GOT3 (cell line): Measurements from ENCODE around the gene ATG9B.
"Not testable (repeated sequence)": the region's sequence is repeated elsewhere in the genome, so short reads cannot be mapped to it uniquely, and the experiment has no call there.

Experiments used
- DNase-seq: peaks from one replicate; lab custom pipeline; 2025; ENCODE audit warnings: mixed read lengths; lab: John Stamatoyannopoulos, UW

The ATG9B gene

GRCh38 chr7:151015967-151016366 is 8.3 kb downstream of the ATG9B start:
- no peak for DNase-seq

DNA sequence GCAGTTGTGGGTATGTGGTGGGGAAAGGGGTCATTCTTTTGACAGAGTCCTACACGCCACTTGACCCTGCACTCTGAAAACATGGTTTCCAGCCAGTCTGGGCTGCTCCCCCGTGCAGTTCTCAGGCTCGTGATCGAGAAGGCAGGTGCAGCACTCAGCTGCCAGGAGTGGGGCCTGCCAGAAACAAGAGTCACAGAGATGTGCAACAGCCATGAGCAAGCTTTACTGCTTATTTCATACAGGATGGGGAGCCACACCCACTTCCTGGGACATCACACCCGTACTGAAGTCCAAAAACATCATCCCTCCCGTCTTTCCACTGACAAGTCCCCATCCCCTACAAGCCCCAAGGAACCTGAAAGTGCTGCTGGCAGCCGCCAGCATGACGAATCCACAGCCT is 9.3 kb downstream of the ATG9B start:
- no peak for DNase-seq

- no peak for DNase-seq
Measured at GRCh38 chr7:151013733-151014497, 10.4 kb downstream of the ATG9B start.

DNA sequence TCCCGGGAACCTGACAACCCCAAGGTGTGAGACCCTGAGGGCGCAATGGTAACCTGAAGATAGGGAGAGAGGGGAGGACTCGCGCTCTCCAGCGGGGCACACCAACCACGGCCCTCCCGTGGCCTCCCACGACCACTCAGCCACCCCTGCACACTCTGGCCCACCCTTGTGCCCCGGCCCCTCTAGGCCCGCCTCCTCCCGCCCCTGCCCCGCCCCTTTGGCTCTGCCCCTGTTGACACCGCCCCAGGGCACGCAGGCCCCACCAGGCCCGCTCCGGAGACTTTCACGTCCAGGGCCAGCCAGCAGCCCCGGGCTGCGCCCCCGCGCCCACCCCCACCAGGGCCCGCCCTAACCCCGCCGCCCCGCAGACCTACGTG is 10.9 kb downstream of the ATG9B start:
- DNase-seq: no peak

GRCh38 chr7:151012911-151013347 is 11.4 kb downstream of the ATG9B start:
- no peak for DNase-seq

DNA sequence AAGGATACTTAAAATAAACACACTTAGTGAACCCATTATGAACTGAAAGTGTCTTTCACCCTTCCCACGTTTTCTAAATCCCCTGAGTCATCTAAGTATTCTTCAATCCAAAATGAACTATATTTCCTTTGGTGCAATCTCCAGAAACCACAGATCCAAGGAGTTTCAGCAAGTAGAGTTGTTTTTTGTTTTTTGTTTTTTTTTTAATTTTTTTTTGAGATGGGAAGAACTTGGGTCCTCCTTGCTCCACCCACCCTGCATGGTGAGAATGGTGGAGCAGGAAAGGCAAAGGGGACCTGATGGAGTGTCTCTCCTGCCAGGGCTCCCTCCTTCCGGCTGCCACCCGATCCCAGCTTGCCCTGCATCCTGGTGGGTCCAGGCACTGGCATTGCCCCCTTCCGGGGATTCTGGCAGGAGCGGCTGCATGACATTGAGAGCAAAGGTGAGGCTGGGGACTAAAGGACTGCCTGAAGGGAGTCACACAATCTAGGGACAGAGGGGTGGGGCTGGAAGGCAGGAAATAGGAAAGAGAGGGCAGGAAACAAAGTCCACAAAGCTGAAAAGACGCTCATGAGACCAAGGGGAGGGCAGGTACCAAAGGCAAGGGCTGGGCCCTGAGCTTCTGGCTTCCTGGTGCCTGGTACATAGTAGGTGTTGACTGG is 12.1 kb downstream of the ATG9B start:
- no peak for DNase-seq

DNA sequence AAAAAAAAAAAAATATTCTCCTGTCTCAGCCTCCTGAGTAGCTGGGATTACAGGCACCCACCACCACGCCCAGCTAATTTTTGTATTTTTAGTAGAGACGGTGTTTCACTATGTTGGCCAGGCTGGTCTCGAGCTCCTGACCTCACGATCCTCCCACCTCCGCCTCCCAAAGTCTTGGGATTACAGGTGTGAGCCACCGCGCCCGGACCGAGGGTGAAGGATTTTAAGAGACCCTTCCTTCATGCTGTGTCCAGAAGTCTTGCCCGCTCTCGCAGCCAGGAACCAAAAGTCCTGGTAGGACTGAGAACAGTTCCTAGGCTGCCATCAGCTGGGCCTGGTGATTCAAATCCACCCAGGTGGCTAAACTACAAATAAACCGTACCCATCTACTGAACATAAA is 12.7 kb downstream of the ATG9B start:
- DNase-seq: not testable (repeated sequence)

DNA sequence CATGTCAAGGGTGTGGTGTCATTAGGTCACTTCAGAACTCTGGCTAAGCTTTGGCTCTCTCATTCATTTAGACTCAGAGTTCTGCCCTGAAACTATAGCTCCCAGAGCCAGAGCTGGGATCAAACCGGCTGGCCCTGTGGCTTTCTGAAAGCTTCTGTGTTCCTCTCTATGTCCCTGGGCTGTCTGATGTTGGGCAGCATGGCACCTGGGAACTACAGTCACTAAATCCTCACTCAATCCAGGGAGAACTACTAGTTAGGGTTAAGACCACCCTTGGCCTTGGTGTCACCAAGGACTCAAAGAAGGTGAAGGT is 13.2 kb downstream of the ATG9B start:
- no peak for DNase-seq

DNA sequence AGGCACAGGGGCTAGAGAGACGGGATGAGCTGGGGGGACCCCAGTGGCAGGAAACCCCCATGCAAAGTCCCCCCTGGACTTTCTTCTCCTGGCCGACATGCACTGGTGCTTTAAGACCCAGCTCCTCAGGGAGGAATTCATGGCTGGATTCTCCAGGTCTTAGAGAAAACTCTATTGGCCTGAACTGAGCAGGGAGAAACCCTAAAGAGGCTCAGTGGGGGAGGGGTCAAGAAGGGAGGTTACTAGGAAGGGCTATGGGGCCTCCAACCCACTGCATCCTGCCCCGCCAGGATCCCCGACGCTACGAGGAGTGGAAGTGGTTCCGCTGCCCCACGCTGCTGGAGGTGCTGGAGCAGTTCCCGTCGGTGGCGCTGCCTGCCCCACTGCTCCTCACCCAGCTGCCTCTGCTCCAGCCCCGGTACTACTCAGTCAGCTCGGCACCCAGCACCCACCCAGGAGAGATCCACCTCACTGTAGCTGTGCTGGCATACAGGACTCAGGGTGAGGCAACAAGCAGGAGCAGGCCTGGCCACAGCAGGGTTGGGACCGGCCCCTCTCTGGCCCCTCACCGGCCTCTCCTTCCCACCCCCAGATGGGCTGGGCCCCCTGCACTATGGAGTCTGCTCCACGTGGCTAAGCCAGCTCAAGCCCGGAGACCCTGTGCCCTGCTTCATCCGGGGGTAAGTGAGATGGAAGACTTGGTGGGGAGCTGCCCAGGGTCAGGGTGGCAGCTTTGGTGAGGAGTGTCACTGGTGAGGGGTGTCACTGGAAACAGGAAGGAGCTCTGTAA is 13.8 kb downstream of the ATG9B start:
- no peak for DNase-seq

GRCh38 chr7:151010037-151010306 is 14.3 kb downstream of the ATG9B start:
- no peak for DNase-seq

DNA sequence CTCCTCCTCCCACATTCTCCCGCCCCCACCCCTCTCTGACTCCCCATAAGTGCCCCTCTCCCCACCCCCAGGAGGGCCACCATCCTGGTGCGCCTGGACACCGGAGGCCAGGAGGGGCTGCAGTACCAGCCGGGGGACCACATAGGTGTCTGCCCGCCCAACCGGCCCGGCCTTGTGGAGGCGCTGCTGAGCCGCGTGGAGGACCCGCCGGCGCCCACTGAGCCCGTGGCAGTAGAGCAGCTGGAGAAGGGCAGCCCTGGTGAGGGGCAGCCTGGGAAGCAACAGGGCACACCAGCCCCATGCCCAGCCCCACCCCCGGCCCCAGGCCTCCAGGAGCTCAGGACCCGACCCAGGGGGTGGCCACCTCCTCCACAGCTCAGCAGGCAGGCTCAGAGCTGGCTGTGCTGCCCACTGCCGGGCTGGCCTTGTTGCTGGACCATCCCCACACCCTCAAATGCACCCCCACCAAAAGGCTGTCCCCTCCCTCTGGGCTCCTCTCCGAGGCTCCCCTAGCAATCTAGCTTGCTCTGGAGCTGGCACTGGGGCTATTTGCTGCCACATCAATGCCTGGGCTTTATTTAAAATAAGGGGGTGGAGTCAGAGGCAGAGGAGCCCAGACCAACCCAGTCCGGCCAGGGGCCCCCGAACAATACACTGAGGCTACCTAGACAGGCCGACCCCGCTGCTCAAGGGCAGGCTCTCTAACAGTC is 14.8 kb downstream of the ATG9B start:
- no peak for DNase-seq

GRCh38 chr7:151008511-151009323 is 15.6 kb downstream of the ATG9B start:
- peak; percentile 68 for DNase-seq

- DNase-seq: no peak
Measured at GRCh38 chr7:151008143-151008510, 16.2 kb downstream of the ATG9B start.

DNA sequence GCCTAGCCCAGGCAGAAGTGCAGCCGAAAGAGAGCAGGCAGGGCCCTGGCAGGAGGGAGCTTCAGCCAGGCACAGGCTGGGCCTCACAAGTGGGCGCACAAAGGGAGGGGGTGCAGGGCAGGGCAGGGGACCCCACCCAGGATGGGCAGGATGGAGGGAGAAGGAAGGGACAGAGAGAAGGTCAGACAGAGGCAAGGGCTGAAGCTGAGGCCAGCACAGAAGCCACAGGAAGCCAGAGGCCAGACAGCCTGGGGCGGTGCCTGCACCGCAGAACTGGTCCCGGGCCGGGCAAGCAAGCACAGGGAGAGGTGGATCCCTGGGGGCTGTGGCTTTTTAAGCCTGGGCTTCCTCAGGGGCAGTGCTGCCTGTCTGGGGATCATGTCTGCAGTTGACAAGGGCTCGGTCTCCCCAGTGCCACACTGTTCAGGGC is 16.8 kb downstream of the ATG9B start:
- DNase-seq: no peak

- no peak for DNase-seq
Measured at GRCh38 chr7:151006590-151007300, 17.5 kb downstream of the ATG9B start.

- DNase-seq: no peak
Measured at GRCh38 chr7:151005566-151005965, 18.7 kb downstream of the ATG9B start.

DNA sequence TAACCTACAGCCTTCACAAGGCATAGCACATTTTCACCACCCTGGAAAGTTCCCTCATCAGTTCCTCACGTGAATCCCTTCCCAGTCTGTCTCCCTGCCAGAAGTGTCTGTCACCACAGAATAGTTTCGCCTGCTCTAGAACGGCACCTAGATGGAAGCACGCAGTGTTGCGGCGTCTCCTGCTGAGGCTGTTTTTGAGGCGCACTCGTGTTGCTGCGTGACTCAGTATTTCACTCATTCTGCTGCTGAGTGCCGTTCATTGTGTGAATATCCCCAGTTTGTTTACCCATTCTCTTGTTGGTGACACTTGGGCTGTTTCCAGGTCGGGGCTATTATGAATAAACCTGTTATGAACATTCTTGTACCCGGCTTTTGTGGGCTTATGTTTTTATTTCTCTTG is 20.7 kb downstream of the ATG9B start:
- no peak for DNase-seq

GRCh38 chr7:151001546-151001945 is 22.7 kb downstream of the ATG9B start:
- DNase-seq: no peak

GRCh38 chr7:151000897-151001495 is 23.3 kb downstream of the ATG9B start:
- no peak for DNase-seq

DNA sequence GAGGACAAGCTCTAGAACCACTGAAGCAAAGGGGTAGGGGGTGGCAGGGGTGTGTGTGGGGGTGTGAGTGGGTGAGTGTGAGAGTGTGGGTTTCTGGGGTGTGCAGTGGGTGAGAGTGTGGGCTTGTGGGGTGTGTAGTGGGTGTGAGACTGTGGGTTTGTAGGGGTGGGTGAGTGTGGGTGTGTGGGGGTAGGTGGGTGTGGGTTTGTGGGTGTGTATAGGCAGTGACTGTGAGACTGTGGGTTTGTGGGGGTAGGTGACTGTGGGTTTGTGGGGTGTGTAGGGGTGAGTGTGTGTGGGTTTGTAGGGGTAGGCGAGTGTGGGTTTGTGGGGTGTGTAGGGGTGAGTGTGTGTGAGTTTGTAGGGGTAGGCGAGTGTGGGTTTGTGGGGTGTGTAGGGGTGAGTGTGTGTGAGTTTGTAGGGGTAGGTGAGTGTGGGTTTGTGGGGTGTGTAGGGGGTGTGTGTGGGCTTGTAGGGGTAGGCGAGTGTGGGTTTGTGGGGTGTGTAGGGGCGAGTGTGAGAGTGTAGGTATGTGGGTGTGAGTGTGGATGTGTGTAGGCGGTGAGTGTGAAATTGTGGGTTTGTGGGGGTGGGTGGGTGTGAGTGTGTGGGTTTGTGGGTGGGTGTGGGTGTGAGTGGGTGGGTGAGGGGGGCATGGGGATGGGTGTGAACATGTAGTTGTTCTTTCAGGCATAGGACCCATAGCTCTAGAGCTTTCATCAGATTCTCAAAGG is 24.6 kb downstream of the ATG9B start:
- no peak for DNase-seq
